ENCODE results near the gene SRSF8. TPM values are rescaled to one million over a fixed set of nuclear protein-coding genes. Genes with fewer than 3 reads are reported as not detected.
"Not testable (repeated sequence)": the region's sequence is repeated elsewhere in the genome, so short reads cannot be mapped to it uniquely, and the experiment has no call there.

The SRSF8 gene
- total and polyA plus RNA-seq, 2 donors (not counting 1 experiment from before 2014, with no cell fraction given), result 44.4 to 69.5 TPM

DNA sequence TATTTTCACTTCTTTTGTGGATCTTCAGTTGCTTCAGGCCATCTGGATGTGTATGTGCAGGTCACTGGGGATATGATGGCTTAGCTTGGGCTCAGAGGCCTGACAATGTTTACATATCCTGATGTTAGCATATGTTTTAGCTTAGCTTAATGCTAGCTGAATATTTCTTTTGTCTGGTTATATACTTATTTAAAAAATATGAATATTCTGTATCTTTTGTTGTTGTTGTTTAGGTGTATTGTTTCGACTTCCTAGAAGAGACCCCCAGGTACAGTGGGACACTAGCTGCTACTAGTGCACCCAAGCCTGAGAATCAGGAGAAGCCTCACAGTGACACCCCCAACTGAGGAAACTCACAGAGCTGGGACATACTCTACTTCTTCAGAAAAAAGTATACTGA, 41.8 kb upstream of the SRSF8 start, which contains the start of gene KDM4E:
Gene KDM4E, plus strand, starts transcription at position 301 of the 400 bp plus-strand sequence. CDS start 300 bp downstream, outside the sequence.
- Histone ChIP-seq H2AFZ (ENCODE audit: insufficient read depth, low read depth, low read length, poor library complexity, severe bottlenecking) (no peak within 1 kb of the TSS), H3K4me2 (replicated peaks; ENCODE audit: low read depth, low read length, poor library complexity, severe bottlenecking) (no peak within 1 kb of the TSS), H3K4me1 (ENCODE audit: control insufficient read depth in 2 of 2, insufficient read depth in 2 of 2, low read length in 2 of 2) (no peaks in the 10 kb centered on the region), H4K20me1 (ENCODE audit: control insufficient read depth, insufficient read depth, low read length, poor library complexity, severe bottlenecking) (no peaks in the 10 kb centered on the region), H3K9me3 (ENCODE audit: control extremely low read depth in 1 of 3, control insufficient read depth in 2 of 3, insufficient read depth in 1 of 3, low read length in 2 of 3) (no peaks in the 10 kb centered on the region), H3K27me3 (replicated peaks in 1 of 4; ENCODE audit: control extremely low read depth in 1 of 4, control insufficient read depth in 3 of 4, insufficient read depth in 4 of 4, low read length in 3 of 4) (no peaks in the 10 kb centered on the region), H3K79me2 (ENCODE audit: control insufficient read depth, insufficient read depth, low read length) (no peaks in the 10 kb centered on the region), H3K27ac (ENCODE audit: low read length in 2 of 2) (no peak within 1 kb of the TSS), H3K9ac (ENCODE audit: low read length) (no peak within 1 kb of the TSS), H3K36me3 (replicated peaks in 1 of 2; ENCODE audit: control extremely low read depth in 1 of 2, control insufficient read depth in 1 of 2, extremely low read depth in 1 of 2, insufficient read depth in 2 of 2, low read length in 1 of 2) (no peaks in the 10 kb centered on the region), H3K4me3 (ENCODE audit: control extremely low read depth in 1 of 5, extremely low read depth in 1 of 5, insufficient read depth in 1 of 5, low read depth in 2 of 5, low read length in 4 of 5) (no peak within 1 kb of the TSS)
- CTCF ChIA-PET, result no interaction called here
- ATAC-seq (ENCODE audit: low read depth) (no peak), DNase-seq (no peak)
- intact Hi-C loops (cut with micrococcal nuclease), result no loop called here
- no CpG with 5 or more reads among the region's 1 CpG for WGBS (ENCODE audit: insufficient coverage)
- POLR2A ChIA-PET, result no interaction called here
- no peaks in the 10 kb centered on the region for H3K9me3 Mint-ChIP-seq (ENCODE audit: insufficient read depth)
- no peak for TF ChIP-seq CTCF (IDR thresholded peaks at IDR 0.05)
- no peak for TF ChIP-seq EZH2 (IDR thresholded peaks at IDR 0.05; ENCODE audit: borderline replicate concordance, insufficient read depth, low read depth, low read length, poor library complexity, severe bottlenecking)
- no peak within 1 kb of the TSS for H3K4me3 Mint-ChIP-seq
- no peaks in the 10 kb centered on the region for H3K27me3 Mint-ChIP-seq
- H3K4me1 Mint-ChIP-seq, result no peaks in the 10 kb centered on the region
- no peak within 1 kb of the TSS for H3K27ac Mint-ChIP-seq

- H3K27ac ChIP-seq (ENCODE audit: low read length in 2 of 2); H3K4me1 ChIP-seq (ENCODE audit: control insufficient read depth in 2 of 2, insufficient read depth in 2 of 2, low read length in 2 of 2); H3K9ac ChIP-seq (ENCODE audit: low read length); H3K9me3 ChIP-seq (ENCODE audit: control extremely low read depth in 1 of 3, control insufficient read depth in 2 of 3, insufficient read depth in 1 of 3, low read length in 2 of 3); ATAC-seq (ENCODE audit: low read depth); H3K79me2 ChIP-seq (ENCODE audit: control insufficient read depth, insufficient read depth, low read length); H3K4me3 Mint-ChIP-seq; H3K4me2 ChIP-seq (replicated peaks; ENCODE audit: low read depth, low read length, poor library complexity, severe bottlenecking); intact Hi-C loops (cut with micrococcal nuclease); H3K27me3 ChIP-seq (replicated peaks in 1 of 4; ENCODE audit: control extremely low read depth in 1 of 4, control insufficient read depth in 3 of 4, insufficient read depth in 4 of 4, low read length in 3 of 4); H3K36me3 ChIP-seq (replicated peaks in 1 of 2; ENCODE audit: control extremely low read depth in 1 of 2, control insufficient read depth in 1 of 2, extremely low read depth in 1 of 2, insufficient read depth in 2 of 2, low read length in 1 of 2); H3K4me1 Mint-ChIP-seq; POLR2A ChIA-PET; H3K9me3 Mint-ChIP-seq (ENCODE audit: insufficient read depth); H3K27ac Mint-ChIP-seq; H4K20me1 ChIP-seq (ENCODE audit: control insufficient read depth, insufficient read depth, low read length, poor library complexity, severe bottlenecking); H2AFZ ChIP-seq (ENCODE audit: insufficient read depth, low read depth, low read length, poor library complexity, severe bottlenecking); DNase-seq; H3K4me3 ChIP-seq (ENCODE audit: control extremely low read depth in 1 of 5, extremely low read depth in 1 of 5, insufficient read depth in 1 of 5, low read depth in 2 of 5, low read length in 4 of 5); CTCF ChIA-PET; H3K27me3 Mint-ChIP-seq: not testable (repeated sequence)
- no CpG with 5 or more reads among the region's 9 CpGs for WGBS (ENCODE audit: insufficient coverage)
These were observed 41.1 kb upstream of the SRSF8 start for GRCh38 chr11:95025594-95025993.

All from B cell (primary cell).